ENCODE data around the gene LRTM2. TPM values are rescaled to one million over a fixed set of nuclear protein-coding genes. Genes with fewer than 3 reads are reported as not detected.

The LRTM2 gene
- total RNA-seq, 2 experiments from 2014 or later: not detected

- Histone ChIP-seq H4K20me1 (ENCODE audit: insufficient read depth, low read length) (no peaks in the 10 kb centered on the region), H3K9me3 (ENCODE audit: low read length) (no peaks in the 10 kb centered on the region), H3K27ac (ENCODE audit: low read depth, low read length, poor library complexity, severe bottlenecking) (no peak overlapping the region), H3K79me2 (ENCODE audit: insufficient read depth, low read depth, low read length) (no peaks in the 10 kb centered on the region), H3K4me1 (ENCODE audit: insufficient read depth, low read length, poor library complexity, severe bottlenecking) (peaks cover 3% of the 10 kb centered on the region), H3K4me3 (ENCODE audit: low read depth, low read length, poor library complexity, severe bottlenecking) (no peak overlapping the region), H2AFZ (ENCODE audit: low read length) (peak overlapping the region; percentile 81; the same call in 1 of the 2 replicates), H3K9me2 (ENCODE audit: insufficient read depth, low read length) (no peaks in the 10 kb centered on the region), H3K4me2 (ENCODE audit: low read length) (no peak overlapping the region), H3K36me3 (ENCODE audit: insufficient read depth, low read length) (no peaks in the 10 kb centered on the region)
- ChIA-PET CTCF (ENCODE audit: unreplicated experiment) (no interaction called here), POLR2A (interaction anchor here (1.2 kb wide), 1 partner anchor 136 kb away, joined by 3 read pairs; no protein-coding TSS in a partner anchor)
- DNase-seq (ENCODE audit: low spot score): no peak
- no TSS peak for BruUV-seq (replicated peaks)
- intact Hi-C loops (cut with micrococcal nuclease; ENCODE audit: unreplicated experiment): no loop called here
- no peak for TF ChIP-seq EZH2phosphoT487 (IDR thresholded peaks at IDR 0.05; ENCODE audit: borderline replicate concordance, low read depth, low read length)
- TF ChIP-seq, protein P1, sequence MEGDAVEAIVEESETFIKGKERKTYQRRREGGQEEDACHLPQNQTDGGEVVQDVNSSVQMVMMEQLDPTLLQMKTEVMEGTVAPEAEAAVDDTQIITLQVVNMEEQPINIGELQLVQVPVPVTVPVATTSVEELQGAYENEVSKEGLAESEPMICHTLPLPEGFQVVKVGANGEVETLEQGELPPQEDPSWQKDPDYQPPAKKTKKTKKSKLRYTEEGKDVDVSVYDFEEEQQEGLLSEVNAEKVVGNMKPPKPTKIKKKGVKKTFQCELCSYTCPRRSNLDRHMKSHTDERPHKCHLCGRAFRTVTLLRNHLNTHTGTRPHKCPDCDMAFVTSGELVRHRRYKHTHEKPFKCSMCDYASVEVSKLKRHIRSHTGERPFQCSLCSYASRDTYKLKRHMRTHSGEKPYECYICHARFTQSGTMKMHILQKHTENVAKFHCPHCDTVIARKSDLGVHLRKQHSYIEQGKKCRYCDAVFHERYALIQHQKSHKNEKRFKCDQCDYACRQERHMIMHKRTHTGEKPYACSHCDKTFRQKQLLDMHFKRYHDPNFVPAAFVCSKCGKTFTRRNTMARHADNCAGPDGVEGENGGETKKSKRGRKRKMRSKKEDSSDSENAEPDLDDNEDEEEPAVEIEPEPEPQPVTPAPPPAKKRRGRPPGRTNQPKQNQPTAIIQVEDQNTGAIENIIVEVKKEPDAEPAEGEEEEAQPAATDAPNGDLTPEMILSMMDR (conservative IDR thresholded peaks at IDR 0.05; ENCODE audit: low read length): no peak
These were observed 16.6 kb upstream of the LRTM2 start for GRCh38 chr12:1803736-1804135.

- Histone ChIP-seq H3K9me3 (ENCODE audit: low read length) (no peaks in the 10 kb centered on the region), H3K4me3 (ENCODE audit: low read depth, low read length, poor library complexity, severe bottlenecking) (no peak overlapping the region), H4K20me1 (ENCODE audit: insufficient read depth, low read length) (no peaks in the 10 kb centered on the region), H3K4me2 (ENCODE audit: low read length) (peak overlapping the region; percentile 29; the same call in 1 of the 2 replicates), H3K27ac (ENCODE audit: low read depth, low read length, poor library complexity, severe bottlenecking) (no peak overlapping the region), H3K9me2 (ENCODE audit: insufficient read depth, low read length) (no peaks in the 10 kb centered on the region), H2AFZ (ENCODE audit: low read length) (peak overlapping the region; percentile 81), H3K36me3 (ENCODE audit: insufficient read depth, low read length) (no peaks in the 10 kb centered on the region), H3K4me1 (ENCODE audit: insufficient read depth, low read length, poor library complexity, severe bottlenecking) (peaks cover 3% of the 10 kb centered on the region), H3K79me2 (ENCODE audit: insufficient read depth, low read depth, low read length) (no peaks in the 10 kb centered on the region)
- no TSS peak for BruUV-seq (replicated peaks)
- intact Hi-C loops (cut with micrococcal nuclease; ENCODE audit: unreplicated experiment): no loop called here
- peak; percentile 91 for DNase-seq (ENCODE audit: low spot score)
- CTCF ChIA-PET (ENCODE audit: unreplicated experiment): no interaction called here
- TF ChIP-seq, protein P1 (conservative IDR thresholded peaks at IDR 0.05; ENCODE audit: low read length): no peak
- TF ChIP-seq EZH2phosphoT487 (IDR thresholded peaks at IDR 0.05; ENCODE audit: borderline replicate concordance, low read depth, low read length): no peak
- POLR2A ChIA-PET: interaction anchor here (1.2 kb wide), 1 partner anchor 135 kb away, joined by 3 read pairs; no protein-coding TSS in a partner anchor
These were observed 15.6 kb upstream of the LRTM2 start for GRCh38 chr12:1804545-1805332.
